Erythroblast (primary cell): ENCODE data around the gene SGO1.

Source experiments
- GATA1 ChIP-seq: IDR thresholded peaks from 2 replicates; pipeline ENCODE4 v1.6.1; 2011; ENCODE audit warnings: low read depth, mild to moderate bottlenecking, control low read depth, low read length, moderate library complexity
- POLR2A ChIP-seq: IDR thresholded peaks from 2 replicates; pipeline ENCODE4 v1.6.1; 2011; ENCODE audit warnings: mild to moderate bottlenecking, low read length

GRCh38 chr3:20161714-20162113, 24.3 kb downstream of the SGO1 start:
- no peak for TF ChIP-seq POLR2A
- no peak for TF ChIP-seq GATA1
